GM21526 (cell line): ENCODE measurements around the gene DNAH17.

ENCODE experiments used
- ATAC-seq: cut with Tn5 transposase; IDR thresholded peaks from one replicate; pipeline ENCODE4 v1.9.1; 2021; ENCODE audit warnings: moderate library complexity; ENCODE audit not compliant: unreplicated experiment, low FRiP score

Gene DNAH17, protein sequence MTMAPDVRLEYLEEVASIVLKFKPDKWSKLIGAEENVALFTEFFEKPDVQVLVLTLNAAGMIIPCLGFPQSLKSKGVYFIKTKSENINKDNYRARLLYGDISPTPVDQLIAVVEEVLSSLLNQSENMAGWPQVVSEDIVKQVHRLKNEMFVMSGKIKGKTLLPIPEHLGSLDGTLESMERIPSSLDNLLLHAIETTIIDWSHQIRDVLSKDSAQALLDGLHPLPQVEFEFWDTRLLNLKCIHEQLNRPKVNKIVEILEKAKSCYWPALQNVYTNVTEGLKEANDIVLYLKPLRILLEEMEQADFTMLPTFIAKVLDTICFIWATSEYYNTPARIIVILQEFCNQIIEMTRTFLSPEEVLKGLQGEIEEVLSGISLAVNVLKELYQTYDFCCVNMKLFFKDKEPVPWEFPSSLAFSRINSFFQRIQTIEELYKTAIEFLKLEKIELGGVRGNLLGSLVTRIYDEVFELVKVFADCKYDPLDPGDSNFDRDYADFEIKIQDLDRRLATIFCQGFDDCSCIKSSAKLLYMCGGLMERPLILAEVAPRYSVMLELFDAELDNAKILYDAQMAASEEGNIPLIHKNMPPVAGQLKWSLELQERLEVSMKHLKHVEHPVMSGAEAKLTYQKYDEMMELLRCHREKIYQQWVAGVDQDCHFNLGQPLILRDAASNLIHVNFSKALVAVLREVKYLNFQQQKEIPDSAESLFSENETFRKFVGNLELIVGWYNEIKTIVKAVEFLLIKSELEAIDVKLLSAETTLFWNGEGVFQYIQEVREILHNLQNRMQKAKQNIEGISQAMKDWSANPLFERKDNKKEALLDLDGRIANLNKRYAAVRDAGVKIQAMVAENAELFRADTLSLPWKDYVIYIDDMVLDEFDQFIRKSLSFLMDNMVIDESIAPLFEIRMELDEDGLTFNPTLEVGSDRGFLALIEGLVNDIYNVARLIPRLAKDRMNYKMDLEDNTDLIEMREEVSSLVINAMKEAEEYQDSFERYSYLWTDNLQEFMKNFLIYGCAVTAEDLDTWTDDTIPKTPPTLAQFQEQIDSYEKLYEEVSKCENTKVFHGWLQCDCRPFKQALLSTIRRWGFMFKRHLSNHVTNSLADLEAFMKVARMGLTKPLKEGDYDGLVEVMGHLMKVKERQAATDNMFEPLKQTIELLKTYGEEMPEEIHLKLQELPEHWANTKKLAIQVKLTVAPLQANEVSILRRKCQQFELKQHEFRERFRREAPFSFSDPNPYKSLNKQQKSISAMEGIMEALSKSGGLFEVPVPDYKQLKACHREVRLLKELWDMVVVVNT (N-terminal part only)

DNA sequence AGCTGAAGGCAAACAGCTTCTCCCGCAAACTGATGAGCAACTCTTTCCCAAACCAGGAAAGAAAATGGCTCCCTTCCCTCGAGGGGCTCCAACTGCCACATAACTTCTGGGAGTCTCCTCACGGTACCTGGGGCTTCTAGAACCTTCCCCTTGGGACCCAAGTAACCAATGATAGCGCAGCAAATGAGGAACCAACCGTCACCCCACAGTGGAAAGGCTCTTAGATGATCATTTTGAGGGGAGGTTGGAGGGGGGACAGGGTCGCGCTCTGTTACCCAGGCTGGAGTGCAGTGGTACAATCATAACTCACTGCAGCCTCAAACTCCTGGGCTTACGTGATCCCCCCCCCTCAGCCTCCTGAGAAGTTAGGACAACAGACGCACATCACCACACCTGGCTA lies at the start of gene DNAH17:
Gene DNAH17, minus strand, starts transcription at position 101 of the 400 bp plus-strand sequence. CDS start 2,339 bp downstream, outside the sequence.
- ATAC-seq = no peak

DNA sequence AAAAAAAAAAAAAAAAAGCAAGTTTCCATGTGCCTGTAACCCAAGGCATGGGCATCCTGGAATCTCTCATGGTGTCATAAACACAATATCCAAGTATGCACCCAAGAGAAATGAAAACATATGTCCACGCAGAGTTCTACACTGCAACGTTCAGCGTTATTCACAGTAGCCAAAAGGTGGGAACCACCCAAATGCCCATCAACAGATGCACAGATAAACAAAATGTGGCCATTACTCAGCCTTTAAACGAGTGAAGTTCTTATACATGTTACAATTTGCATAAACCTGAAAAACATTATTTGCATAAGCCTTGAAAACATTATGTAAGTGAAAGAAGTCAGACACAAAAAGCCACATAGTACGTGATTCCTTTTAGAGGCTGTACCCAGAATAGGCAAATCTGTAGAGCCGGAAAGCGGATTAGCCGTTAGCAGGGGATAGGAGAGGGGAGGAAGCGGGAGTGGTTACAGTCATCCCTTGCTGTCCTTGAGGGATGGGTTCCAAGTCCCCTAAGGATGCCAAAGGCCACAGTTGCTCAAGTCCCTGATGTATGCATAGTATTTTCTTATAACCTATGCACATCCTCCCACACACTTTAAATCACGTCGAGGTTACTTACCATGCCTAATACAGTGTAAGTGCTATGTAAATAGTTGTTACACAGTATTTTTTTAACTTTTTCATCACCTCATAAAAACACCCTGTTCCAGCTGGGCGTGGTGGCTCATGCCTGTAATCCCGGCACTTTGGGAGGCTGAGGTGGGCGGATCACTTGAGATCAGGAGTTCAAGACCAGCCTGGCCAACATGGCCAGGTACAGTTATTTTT lies 47.3 kb upstream of the DNAH17 start:
- ATAC-seq = no peak

DNA sequence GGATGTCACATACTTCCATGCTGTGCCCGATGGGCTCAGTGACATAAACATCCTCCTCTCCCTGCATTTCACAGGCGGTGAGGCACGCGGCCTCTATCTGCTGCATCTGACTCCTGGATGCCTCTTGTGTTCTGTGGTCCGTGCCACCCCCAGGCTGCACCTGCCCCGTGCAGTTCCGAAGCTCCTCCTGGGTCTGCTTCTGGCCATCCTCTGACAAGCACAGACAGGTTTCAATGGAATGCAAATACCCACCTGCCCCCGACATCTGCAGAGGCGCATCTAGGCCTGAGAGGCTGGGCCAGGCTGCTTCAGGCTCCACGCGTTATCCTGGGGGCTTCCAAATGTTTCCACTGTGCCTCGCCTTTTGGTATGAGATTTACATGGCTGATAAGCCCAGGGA lies 46.3 kb upstream of the DNAH17 start:
- ATAC-seq = no peak

DNA sequence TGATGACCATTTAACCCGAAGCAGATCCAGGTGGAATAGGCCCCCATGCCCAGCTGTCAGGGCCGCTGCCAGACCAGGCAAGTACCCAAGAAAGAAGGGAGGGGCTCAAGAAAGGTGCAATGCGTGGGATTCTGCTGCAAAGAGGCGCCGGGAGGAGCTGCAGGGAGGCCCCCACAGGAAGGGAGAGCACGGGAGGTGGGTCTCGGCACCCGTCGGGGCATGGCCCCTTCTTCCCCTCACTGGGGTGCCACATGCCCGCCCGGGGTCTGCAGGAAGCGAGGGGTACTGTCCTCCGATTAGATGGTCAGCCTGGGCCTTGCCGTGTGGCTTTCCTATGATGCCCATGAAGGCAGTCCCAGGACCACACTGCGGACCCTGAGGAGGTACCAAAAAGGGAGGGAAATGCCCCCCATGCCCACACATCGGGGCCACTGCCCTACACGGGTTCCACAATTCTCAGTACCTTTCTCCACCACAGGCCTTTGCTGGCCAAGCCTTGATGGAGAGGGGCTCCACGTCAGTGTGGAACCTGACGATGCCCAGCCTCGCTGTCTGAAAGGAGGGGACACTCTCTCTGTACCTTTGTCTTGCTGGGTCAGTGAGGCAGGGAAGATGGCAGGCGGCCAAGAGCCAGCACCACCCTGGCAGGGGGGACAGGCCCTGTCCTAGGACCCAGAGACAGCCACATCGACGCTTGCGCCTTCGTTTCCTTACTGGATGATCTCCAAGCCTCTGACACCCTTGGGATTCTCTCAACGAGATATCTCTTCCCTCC lies 45.5 kb upstream of the DNAH17 start:
- ATAC-seq = no peak

DNA sequence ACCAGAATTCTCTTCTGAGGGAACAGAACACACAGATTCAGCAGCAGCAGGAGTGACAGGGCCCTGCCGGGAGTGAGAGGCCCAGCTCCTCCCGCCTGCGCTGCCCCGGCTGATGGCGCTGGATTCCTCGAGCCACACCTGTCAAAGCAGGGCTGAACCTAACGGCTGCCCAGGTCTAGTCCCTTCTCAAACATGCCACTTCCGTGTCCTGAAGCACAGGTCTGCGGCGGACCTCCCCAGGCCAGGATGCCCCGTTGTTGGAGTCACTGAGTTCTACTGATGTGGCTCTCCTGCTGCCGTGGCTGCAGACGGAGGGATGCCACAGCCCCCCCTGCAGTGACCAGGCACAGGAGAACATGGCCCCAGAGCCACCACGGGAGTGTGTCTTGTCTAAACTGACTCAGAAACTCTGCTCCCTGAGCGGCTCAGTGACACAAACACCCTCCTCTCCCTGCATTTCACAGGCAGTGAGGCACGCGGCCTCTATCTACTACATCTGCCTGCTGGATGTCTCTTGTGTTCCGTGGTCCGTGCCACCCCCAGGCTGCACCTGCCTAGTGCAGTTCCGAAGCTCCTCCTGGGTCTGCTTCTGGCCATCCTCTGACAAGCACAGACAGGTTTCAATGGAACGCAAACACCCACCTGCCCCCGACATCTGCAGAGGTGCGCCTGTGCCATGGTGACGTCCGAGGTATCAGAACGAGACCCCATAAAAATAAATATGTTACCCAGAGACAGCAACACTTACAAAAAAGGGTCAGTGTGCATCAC lies 44.7 kb upstream of the DNAH17 start:
- ATAC-seq = no peak

DNA sequence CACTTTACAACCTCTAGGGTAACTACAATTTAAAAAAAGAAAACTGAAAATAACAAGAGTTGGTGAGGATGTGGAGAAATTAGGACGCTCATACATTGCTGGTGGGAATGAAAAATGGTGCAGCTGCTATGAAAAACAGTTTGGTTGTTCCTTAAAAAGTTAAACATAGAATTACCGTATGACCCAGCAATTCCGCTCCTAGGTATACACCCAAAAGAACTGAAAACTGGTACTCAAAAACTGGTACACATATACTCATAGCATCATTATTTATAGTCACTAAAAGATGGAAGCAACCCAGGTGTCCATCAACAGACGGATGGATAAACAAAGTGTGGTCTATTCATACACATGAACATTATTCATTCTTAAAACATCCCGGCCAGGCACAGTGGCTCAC lies 42.9 kb upstream of the DNAH17 start:
- ATAC-seq = no peak

DNA sequence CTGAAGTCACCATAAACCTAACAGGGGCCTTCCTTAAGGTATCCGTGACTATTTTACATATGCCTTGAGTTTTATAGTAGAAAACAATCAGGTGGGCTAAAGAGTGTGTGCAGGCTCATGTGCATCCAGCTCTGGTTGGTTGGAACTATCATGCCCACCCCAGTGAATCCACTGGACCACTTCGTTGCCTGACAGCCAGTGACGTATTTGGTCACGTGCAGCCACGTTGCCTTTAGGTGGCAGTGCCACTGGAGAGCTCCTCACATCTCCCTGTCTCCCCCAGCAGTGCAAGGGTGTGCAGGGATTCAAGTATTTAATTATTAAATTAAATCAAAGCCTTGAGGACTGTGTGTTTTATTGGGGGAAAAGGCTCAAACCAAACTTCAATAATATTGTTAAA lies 42.1 kb upstream of the DNAH17 start:
- no peak for ATAC-seq

DNA sequence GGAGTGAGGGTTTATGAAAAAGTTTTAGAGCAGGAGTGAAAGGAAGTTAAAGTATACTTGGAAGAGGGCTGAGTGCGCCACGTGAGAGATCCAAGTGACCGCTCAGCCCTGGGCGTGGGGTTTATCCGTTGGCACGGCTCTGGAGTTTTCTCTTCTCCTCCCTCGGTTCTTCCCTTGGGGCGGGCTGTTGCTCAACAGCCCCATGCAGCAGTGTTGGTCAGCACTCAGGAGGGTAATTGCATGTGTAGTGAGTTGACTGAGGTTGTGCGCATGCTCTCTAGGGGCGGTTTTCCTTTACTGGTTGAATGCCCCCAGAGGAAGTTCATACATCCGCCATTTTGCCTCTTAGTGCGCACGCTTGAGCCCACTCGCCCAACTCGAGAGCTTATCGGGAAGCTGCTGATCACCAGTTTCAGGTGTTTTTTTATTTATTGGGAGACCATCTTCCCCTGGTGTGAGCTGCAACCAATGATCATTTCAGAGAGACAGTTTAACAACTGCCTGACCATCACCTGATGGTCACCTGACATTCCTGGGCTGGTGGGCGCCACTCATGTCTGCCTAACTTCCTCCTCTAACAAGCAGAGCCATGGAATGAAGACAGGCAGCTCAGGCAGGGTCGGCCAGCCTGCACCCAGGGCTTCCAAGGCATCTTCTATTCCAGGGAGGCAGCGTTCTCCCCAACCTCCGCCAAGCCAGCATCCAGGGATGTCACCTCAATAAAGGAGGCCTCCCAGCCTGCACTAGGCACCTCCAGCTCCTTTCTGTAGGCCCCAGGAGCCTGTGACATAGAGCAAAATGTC lies 41.3 kb upstream of the DNAH17 start:
- no peak for ATAC-seq

DNA sequence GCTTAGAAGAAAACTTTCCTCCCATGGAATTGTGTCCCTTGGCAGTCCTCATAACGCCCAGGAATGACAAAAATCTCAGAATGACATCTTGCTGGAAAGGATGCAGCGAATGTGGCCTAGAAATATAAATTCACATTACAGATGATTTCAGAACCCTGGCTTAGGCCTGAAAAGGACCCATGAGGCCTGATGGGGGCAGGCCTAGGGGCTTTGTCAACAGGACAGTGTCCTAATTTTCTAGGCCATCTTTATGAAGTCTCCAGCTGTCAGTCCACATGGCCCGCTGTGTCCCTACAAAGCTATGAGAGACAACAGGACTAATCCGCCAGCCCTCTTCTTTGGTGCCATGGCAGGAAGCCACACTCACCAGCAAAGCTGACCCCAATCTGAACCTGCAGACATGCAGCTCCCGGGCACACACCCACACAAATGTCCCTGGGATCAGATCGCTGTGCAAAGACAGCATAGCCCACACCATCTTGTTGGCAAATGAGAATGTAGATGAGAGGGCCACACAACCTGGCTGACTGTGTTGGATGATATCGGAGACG lies 40.4 kb upstream of the DNAH17 start:
- no peak for ATAC-seq

DNA sequence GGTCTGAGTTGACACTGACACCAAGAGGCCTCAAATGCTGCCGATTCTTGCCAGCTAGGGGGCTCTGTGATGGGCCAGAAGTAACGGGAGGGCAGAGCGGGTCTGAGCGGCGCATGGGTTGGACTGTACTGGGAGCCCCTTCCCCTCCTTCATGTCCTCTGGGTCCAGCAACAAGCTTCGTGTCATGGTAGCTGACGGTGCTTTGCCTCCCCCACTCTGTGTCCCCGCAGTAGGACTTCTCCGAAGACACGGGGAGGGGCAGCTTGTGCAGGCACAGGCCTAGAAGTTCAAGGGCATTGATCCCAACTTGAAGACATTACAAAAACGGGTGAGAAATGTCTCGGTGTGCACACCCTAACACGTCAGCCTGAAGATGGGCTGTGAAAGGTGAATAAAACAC lies 39.8 kb upstream of the DNAH17 start:
- no peak for ATAC-seq

DNA sequence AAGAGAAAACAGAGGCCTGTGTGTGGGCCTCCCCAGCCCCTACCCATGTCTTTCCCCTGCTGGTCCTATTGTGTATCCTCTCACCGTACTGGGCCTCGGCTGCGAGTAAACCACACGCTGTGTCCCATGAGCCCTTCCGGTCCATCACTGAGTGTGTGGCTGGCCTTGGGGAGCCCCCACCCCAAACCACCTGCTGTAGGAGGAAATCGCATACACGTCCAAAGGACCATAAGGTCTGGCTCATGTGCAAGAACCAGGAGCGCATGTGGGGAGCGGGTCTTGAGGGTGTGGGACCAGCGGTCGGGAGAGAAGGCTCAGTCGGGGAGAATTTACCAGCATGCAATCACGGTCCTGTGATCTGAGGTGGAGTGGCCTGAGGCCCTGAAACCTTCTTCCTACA lies 38.4 kb upstream of the DNAH17 start:
- no peak for ATAC-seq

DNA sequence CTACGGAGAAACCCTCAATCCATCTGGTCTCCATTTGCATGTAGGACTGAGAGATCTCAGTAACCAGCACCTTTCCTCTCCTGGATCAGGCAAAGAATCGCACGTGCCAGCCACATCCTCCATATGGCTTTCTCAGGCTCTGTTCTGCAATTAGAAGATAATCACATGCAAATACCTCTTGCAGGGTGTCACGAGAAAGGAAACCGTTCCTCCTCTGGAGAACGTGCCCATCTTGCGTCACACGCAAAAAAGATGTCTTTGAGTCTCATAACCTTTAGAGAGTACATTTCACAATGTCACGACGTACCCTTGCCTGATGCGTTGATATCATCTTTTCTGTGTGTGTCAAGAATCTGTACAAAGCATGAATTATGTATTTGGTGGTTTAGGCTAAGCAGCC lies 36.2 kb upstream of the DNAH17 start:
- ATAC-seq = no peak

DNA sequence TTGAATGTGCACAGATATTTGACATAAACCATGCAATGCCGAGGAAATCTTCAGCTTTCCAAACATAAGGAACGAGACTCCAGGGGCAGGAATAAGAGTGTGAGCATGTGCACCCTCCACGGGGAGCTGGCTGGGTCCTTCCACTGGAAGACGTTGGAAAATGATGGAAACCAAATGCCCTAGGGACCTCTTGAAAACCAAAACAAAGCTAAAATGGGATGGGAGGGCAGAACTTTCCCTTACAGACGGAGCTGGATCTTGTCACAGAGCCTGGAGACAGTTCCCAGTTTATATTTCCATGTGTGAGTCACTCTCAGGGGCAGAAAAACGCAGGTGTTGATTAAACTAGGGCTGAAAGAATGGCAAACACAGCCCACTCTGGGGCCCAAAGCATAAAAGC lies 34.4 kb upstream of the DNAH17 start:
- no peak for ATAC-seq

DNA sequence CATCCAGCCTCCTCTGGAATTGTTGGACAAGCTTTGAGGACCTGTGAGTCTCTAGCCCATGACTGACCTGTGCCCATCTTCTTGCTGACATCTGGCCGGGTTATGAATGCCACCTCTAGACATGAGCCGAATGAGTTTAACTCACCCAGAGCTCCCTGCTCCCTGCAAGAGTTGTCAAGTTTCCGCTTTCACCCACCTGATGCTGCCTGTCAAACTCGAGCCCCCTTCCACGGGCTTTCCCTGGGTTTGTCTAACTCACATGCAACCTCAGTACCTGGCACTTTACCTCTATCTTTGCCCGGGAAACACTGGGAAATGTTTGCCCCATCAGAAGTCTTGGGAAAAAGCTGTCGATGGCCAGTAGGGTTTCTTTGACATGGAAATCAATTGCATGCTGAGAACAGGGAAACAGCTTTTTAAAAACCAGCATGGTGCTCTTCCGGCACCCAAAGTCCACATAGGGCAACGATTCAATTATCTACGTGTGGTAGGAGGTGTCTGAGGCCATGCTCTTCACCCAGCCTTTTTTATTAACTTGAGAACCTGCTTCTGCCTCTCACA lies 33.8 kb upstream of the DNAH17 start:
- ATAC-seq = no peak

DNA sequence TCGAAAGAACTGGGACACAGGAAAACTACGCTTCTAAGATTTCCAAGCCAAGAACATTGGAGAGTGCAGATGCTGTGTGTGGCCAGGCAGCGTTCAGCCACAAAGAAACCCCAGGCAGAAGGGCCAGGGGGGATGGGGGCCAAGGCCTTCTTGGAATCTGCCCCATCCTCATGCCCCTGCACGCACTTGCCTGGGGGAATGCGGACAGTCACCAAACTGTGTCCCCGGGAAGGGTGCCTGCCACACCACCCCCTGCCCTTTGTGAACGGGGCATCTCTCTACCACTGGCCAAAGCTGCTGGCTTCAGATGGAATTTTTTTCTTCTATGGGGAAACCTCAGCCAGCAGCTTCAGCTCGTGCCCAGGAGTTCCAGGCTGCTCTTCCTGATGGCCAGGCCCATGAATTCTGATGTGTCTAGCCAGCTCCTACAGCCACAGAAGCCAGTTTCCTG lies 32.0 kb upstream of the DNAH17 start:
- ATAC-seq = no peak

DNA sequence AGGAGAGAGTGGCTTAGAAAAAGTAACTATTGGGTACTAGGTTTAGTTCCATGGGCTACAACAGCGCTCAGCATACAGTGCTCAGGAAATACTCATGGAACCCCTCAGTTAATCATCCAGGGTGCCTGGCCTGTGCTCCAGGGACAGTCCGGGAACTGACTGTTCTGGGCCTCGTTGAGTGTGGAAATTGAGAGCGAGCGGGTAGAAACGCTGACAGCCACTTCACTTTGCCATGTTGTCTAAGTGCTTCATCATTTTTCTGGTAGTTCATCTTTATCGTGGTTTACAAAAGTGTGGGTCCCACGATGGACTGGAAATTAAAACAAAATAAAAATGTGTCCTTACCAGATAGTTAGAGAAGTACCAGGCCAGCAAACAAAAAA lies 31.6 kb upstream of the DNAH17 start:
- ATAC-seq = no peak
